T-helper 1 cell (primary cell): Measurements from ENCODE around the gene ISYNA1.

Source experiments
- DNase-seq, 5 donors: peaks; one replicate each; pipeline ENCODE4 v3.0.0-alpha.2; 2012 to 2020

The ISYNA1 gene

DNA sequence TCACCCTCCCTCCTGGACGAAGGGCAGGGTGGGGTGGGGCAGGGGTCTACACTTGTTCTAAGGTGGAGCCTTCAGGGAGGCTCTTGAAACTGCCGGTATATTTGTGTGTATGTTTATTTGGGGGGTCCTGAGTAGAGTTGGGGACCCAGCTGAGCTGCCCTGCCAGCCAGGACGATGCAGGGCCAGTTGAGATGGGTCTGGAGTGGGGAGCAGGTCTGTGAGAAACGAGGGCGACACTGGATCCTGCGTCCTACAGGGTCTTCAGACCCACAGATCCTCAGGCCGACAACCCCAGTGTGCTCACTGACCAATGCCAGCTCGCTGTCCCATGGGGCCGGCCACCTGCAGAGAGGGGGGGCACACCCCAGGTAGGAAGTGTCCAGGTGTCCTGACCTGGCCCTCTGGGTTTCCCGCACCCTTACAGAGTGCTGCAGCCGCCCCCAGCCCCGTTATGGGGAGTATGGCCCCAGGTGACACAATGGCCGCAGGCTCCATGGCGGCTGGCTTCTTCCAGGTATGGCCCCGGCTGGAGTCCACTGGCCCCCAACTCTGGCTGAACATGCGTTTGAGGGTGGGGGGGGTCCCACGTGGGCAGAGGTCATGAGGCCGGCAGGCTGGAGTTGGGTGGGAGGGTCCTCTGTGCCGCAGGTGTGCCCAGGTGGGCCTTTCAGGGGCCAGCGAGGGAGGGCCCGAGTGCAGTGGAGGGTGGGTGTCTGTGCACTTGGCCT, 7.4 kb downstream of the ISYNA1 start:
- no peak for DNase-seq

DNA sequence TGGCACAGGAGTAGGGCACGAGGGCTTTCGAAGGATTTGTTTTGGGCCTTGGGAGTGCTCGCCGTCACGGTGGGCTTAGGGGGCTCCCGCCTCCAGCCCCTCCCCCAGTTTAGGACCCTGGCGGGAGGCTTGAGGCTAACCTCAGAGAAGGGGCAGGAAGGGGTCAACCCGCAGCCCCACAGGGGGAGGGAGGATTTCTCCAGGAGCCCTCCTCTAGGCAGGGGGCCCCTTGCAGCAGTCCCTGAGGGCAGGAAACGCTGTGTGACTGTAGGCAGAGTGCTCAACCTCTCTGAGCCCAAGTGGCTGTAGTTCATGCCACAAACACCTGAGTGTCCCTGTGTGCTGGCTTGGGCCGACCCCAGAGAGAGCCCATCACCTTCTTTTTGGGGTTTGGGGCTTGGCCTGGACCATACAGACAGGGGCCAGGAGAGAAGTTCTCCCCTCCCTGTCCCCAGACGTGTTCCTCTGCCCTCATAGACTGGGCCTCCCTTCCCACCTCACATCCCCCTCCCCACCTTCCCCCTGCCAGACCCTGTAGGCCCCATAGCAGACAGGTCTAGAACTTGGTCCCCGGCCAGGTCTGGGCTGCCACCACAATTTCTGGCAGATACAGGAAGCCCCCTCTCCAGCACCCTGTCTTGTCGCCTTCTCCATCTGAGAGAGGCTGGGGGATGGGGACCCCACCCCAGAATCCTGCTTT, 8.1 kb downstream of the ISYNA1 start:
- DNase-seq: no peak

DNA sequence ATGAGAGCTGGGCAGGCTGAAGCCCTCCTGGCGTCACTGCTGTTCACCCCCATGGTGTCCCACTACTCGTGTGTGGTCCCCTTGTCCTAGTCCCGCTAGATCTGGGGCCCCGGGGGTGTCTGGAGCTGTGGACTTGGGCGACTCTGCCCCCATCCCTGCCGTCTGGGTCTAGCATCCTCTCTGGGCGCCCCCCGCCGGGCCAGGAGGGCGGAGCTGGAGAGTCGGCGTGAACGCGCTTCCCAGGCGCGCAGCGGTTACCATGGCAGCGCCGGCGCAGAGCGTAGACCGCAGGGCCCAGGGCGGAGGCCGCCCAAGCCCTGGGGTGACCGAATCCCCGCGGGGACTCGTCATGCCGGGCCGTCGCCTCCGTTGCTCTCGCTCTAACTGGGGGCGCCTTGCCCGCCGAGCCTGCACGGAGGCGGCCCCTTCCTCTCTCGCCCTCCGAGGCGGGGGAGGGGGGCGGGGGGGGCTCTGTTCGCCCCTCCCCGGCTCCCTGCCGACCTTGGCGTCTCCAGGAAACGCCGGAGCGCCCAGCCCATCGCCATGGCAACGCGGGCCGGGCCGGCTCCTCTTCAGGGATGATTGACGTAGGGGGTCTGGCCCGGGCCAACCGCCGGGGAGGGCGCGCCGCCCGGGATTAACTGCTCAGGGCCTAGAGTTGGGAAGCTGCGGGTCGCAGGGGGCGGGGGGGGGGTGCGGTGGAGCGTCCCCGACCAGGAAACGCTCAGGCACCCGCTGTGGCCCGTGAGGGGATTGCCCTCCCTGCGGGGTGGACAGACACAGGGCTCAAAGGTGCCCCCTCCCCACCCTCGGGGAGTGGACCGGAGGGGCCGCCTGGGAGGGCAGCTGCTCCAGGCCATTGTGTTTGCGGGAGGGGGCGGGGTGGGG, 8.9 kb downstream of the ISYNA1 start:
- DNase-seq: peak; percentile 77 to 86 (median 84)

DNA sequence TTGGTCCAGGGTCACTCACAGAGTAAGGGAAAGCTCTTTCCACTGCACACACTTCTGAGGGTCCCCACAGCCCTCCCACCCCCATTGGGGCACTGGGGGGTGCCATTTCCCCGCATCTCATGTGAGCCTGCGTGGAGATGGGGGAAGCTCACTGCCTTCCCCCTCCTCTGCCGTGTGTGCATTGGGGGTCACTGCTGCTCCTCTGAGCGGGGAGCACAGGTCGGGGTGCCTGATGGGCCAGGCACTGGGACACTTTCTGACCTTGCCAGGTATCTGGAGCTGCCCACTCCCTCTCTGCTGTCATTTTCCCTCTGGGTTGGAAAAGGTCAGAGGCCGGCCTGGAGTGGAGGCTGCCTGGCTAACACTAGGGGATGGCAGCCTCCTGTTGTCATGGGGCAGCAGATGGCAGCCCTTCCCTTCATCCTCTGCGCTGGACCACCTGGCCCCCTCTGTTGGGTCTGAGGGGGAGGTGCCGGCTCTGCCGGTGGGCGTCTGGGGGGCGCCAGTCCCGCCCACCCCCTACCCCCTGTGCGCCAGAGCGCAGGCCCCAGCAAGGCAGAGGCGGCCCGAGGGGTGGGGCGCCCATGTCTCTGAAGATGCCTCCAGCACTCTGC, 9.7 kb downstream of the ISYNA1 start:
- DNase-seq: no peak

DNA sequence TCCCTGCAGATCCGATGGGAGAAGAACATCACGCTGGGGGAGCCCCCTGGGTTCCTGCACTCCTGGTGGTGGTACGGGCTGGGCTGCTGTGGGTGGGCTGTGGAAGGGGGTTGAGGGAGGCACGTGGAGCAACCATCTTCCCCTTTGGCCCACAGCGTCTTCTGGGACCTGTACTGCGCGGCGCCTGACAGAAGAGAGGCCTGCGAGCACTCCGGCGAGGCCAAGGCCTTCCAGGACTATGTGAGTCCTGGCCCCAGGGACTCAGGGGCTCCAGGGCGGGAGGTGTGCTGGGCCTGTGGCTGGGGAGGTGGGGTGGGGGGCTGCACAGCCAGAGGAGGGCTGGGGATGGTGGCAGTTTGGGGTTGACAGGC, 10.2 kb downstream of the ISYNA1 start:
- DNase-seq: no peak

DNA sequence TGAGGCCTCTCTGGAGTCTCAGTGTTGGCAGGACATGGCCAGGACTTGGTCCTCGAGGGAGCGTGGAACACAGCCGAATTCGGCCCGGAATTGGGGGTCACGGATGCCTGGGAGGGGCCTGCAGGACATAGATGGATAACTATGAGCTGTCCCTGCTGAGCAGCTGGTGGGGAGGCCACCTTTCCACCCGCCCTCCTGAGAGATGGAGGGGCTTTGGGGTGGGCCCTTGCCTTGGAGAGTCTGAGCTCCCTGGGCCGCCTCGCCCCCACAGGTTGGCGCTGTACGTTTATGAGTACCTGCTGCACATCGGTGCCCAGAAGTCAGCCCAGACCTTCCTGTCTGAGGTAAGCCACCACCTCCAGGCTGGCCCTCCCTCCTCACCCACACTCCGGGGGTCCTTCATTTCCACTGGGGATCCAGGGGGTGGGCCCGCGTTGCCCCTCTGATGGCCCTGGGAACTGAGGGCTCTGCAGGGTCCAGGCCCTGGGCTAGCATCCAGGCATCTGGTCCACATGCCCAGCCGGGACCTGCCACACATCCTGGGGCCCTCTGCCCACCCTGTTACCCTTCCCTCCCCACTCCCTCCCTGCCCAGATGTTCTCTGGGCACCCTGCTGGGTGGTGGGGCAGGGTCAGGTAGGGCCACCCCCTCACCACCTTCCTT, 10.7 kb downstream of the ISYNA1 start:
- no peak for DNase-seq

DNA sequence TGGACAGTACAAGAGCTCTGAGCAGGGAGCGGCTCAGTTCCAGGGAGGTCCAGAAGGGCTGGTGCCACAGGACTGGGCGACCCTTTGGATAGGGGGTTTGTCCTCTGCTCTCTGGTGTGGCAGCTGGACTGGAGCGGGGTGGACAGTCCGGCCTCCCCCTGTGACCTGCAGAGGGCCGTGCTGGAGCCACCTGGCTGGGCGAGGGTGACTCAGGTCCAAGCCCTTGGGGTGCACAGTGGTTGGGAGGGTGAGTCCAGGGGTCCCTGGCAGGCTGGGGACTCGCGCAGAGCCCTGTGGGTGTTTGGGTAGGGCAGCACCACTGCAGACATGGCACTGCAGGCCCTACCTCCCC, 11.5 kb downstream of the ISYNA1 start:
- no peak for DNase-seq

DNA sequence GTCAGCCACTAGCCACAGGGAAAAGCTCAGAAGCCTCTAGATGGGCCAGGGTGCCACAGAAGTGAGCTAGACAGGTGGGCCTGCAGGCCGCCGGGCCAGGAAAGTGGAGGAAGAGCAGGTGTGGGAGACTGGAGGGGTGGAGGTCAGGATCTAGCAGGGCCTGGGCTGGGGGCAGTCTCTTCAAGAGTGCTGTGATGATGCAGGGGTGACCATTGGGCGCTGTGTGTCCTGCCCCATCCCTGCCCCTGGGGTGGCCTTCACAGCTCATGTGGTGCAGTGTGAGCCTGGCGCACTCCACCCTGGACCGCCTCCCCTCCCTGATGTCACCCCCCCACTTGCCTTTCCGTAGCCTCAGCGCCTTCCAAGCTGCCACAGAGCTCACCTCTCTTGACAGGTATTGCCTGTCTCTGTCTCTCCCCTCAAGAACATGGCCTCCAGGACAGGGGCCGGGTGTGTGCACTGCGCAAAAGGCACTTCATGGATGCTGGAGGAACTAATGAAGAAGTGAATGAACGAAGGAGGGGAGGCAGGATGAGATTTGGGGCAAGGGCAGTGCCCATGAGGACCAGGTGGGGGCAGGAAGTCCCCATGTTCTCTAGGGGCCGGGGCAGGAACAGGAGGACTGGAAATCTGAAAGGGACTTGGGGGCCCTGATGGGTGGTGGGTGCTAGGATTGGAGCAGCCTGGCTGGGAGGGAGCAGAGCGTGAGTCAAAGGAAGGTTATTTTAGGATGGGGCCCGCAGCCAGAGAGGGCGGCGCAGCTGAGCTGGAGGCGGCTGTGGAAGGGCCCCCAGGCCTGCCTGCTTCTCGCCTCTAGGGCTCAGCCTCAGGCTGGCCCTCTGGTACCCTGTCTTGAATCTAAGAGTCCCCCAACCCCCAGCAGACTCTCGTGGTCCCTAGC, 12.2 kb downstream of the ISYNA1 start:
- DNase-seq: no peak

DNA sequence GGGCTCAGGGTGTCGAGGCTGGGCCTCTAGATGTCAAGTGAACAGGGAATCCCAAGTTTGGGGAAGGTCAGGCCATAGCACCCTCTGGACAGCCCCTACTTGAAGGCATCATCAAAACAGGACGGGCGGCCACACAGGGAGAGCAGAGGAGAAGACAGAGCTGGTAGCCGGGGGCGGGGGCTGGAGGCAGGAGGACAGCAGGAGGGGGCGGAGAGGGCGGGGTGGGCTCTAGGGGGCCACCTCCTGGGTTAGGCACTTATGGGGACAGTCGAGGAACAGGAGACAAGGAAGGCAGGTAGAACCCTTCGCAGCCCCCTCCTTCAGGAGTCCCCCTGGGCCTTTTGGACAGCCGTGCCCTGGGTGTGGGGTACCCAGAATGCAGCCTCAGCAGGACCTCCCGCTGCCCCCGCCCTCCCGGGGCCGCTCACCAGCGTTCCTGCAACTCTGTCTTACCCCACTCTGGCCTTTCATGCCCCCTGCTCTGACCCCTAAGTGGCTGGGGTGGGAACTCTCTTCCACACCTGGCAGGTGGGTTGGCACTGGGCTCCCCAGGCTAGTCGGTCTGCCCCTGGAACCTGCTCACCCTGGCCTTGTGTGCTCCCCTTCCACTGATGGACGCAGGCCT, 12.9 kb downstream of the ISYNA1 start:
- DNase-seq: no peak

DNA sequence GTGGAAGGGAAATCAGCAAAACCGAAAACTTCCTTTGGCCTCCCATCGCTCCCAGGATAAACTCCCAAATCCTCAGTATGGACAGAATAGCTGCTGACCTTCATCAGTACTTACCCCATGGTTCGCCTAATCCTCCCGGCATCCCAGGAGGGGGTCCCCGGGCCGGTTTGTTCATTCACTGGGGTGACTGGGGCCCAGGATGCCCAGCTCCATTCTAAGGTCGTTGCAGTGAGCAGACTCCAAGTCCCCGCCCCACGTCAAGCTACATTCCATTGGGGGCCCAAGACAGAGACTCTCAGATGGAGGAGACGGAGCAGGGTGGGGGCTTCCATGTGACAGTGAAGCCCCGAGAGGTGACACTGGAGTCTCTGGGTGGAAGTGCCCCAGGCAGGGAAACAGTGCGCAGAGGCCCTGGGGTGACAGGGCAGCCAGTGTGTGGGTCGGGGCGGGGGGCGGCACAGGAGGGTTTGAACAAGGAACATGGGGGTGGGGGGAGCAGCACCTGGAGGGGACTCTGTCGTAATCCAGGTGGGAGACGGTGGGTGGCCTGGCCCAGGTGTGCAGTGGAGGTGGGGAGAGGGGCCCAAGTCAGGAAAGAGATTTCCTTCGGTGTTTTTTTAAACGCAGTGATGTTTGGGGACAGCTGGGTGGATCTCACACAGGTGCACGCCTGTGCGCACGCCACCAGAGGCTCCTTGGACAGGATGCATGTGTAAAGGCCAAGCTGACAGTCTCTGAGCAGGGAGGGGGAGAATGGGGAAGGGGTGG, 13.6 kb downstream of the ISYNA1 start:
- DNase-seq: no peak

DNA sequence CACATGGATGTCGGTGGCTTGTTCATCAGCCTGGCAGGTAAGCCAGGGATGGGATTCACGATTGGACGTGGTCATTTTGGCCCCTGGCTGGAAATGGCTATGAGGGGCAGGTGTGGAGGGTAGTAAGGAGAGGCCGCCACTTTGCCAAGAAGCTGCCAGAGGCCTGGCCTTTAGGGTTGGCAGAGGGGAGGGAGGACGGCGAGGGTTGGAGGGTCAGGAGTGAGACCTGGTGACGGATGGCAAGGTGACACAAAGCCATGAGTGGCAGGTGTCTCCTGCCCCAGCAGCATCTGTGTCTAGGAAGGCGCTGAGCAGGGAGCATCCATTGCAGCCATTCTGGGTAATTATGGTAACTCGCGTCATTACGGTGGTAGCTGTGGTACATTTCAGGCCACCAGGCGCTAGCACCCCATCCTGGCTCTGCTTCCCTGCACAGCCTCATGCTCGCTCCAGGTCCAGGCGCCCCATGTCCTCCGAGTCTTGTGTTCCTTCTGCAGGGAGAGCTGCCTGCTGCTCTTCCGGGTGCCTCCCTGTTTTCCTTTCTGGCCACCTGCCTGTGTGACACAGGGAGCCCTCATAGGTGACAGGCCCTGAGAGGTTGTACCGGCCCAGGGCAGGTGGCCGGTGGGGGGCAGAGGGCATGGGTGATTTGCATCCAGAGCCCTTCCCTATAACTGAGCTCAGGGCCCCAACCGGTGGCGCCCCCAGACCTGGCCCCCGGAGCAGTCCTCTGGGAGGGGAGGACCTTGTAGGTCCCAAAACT, 14.5 kb downstream of the ISYNA1 start:
- DNase-seq: no peak

DNA sequence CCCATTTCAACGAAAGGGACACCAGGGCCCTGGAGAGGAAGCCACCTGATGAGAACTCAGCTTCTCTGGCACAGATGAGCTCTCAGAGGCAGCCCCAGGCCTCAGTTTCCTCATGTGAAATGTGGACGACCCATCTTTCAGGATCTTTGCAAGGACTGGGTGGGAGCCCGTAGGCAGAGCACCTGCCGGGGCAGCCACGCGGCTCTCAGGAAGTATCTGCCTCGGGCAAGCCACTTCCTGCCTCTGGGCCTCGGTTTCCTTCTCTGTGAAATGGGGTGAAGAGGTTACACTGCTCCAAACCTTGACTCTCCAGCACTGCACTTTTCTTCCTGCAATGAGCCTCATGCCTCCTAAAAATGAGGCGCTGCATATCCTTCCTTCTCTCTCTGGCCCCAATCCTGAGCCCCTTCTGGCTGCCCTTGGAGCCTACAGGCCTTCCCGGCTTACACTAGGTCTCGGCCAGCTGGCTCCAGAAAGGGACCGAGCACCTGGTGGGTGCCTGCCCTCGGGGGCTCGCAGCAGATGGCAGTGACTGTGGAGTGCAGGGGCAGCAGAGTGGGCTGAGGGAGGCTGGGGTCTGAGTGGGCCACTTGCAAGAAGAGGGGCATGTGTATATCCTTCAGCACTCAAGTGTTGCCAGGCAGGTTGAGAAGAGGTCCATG, 15.3 kb downstream of the ISYNA1 start:
- peak in 1 of 5 donors; percentile 63 for DNase-seq

DNA sequence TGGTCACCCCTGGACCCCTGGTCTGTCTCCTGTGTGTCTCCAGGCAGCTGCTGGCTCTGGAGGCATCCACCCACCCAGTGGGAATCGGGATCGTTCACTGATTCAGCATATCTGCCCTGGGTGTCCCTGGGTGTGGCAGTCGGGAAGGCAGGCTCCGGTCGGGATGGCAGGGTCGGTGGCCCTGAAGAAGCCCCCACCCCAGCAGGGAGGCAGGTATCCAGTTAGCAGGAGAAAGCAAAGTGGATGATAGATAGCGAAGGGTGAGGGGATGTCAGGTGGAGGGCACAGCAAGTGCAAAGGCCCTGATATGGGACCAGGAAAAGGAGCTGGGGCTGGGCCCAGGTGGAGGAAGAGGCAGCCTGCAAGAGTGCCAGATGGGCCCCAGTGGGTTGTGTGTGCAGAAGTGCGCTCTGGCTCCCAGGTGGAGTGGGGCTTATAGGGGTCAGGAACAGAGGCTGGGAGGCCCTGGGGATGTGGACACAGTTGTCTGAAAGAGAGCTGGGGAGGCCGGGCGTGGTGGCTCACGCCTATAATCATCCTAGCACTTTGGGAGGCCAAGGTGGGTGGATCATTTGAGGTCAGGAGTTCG, 16.5 kb downstream of the ISYNA1 start:
- peak in 1 of 5 donors; percentile 13 for DNase-seq

DNA sequence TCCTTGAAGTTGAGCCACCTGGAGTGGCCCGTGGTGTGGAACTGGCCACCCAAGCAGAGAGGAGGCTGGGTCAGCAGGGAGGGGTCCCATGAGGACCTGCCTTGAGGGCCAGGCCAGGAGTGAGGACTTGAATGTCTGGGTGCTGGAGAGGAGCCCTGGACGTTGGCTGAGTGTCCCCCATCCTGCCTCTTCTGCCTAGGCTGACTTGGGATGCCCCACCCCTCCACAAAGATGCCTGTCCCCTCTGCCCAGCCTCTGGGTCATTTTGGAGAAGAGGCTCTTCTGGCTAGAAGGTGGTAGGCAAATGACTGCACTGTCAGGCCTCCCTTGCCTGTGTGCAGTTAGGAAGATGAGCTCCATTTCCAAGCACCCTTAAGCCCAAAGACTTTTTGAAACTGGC, 17.0 kb downstream of the ISYNA1 start:
- DNase-seq: peak in 1 of 5 donors; percentile 12

DNA sequence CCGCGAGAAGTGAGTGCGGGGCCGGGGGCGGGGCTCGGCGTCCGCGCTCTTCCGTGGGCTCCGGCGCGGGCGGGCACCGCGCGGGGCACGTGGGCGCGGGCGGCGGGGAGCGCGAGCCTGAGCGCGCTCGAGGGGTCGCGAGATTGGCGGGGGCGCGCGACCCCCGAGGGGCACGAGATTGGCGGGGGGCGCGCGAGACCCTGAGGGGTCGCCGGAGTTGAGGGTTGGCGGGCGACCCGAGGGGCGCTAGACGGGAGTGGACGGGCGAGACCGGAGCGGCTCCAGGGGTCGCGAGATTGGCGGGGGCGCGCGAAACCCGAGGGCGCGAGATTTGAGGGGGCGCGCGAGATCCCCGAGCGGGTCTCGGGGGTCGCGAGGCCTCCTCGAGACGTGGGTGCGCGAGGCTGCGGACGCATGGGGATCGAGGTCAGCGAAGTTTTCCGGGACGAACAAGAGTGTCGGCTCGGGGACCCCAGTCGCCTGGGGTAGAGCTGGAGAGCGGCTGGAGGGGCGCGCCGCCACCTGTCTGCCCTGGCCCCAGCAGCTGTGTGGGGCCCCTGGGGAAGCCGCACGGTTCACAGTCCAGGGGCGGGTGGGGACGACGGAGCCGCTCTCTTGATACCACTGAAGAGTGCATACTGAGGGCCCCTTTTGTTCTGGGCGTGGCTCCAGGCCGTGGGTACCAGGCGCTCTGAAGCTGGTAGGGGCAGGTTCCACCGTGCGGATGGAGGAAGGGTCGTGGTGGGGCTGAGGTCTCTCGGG, 18.1 kb downstream of the ISYNA1 start:
- peak in 3 of 5 donors; percentile 13 to 63 (median 45) for DNase-seq

DNA sequence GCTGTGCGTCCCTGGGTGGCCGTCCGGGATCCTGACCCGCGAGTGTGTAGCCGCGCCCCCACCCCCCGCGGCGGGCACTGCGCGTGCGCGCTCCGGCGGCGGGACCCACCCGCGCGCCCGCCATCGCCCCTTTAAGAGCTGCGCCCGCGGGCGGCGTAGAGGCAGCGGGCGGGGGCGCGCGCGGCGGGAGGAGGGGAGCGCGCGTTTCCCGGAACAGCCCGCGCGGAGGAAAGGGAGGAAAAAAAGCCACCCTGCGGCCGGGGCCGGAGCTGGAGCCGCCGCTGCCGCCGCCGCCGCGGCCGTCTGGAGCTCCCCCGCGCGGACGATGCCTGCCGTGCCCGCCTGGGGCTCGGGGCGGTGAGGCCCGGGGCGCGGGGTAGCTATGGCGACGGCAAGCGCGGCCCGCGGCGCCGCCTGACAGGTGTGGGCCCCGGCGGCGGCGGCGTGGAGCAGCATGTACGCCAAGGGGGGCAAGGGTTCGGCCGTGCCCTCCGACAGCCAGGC, 18.7 kb downstream of the ISYNA1 start, which contains the start of gene SSBP4:
TSS of gene SSBP4 (plus strand) at position 204 of the 504 bp plus-strand sequence. CDS start at position 455, 251 bp downstream.
- peak; percentile 60 to 81 (median 65) for DNase-seq
